GM12891 (cell line): ENCODE data around the gene ST8SIA5.
A peak's percentile ranks its signal among the peaks of the same experiment; 100 is the strongest.

Experiments used
- DNase-seq: peaks from one replicate; pipeline ENCODE4 v3.0.0; 2011; ENCODE audit warnings: low spot score; ENCODE audit not compliant: insufficient read length
- FAIRE-seq: peaks from 2 replicates; lab custom pipeline; 2011; peaks lifted over from hg19 to GRCh38; lab: Jason Lieb, UNC
- PAX5 ChIP-seq: IDR thresholded peaks from 2 replicates; pipeline ENCODE4 v1.6.1; 2011; ENCODE audit warnings: low read length, moderate library complexity, mild to moderate bottlenecking; ENCODE audit not compliant: insufficient read depth, severe bottlenecking
- POLR2A ChIP-seq: IDR thresholded peaks from 2 replicates; pipeline ENCODE4 v1.6.1; 2011; ENCODE audit warnings: low read depth, low read length, control low read depth
- POLR2AphosphoS5 ChIP-seq: IDR thresholded peaks from 2 replicates; pipeline ENCODE4 v1.6.1; 2011; ENCODE audit warnings: low read depth, low read length, control low read depth
- POU2F2 ChIP-seq: IDR thresholded peaks from 2 replicates; pipeline ENCODE4 v1.6.1; 2011; ENCODE audit warnings: low read depth, mild to moderate bottlenecking, control low read depth, low read length, moderate library complexity
- SPI1 ChIP-seq: IDR thresholded peaks from 2 replicates; pipeline ENCODE4 v1.6.1; 2011; ENCODE audit warnings: low read depth, low read length, control low read depth
- TAF1 ChIP-seq: IDR thresholded peaks from 2 replicates; pipeline ENCODE4 v1.6.1; 2011; ENCODE audit warnings: low read depth, low read length, control low read depth

ST8SIA5 gene

DNA sequence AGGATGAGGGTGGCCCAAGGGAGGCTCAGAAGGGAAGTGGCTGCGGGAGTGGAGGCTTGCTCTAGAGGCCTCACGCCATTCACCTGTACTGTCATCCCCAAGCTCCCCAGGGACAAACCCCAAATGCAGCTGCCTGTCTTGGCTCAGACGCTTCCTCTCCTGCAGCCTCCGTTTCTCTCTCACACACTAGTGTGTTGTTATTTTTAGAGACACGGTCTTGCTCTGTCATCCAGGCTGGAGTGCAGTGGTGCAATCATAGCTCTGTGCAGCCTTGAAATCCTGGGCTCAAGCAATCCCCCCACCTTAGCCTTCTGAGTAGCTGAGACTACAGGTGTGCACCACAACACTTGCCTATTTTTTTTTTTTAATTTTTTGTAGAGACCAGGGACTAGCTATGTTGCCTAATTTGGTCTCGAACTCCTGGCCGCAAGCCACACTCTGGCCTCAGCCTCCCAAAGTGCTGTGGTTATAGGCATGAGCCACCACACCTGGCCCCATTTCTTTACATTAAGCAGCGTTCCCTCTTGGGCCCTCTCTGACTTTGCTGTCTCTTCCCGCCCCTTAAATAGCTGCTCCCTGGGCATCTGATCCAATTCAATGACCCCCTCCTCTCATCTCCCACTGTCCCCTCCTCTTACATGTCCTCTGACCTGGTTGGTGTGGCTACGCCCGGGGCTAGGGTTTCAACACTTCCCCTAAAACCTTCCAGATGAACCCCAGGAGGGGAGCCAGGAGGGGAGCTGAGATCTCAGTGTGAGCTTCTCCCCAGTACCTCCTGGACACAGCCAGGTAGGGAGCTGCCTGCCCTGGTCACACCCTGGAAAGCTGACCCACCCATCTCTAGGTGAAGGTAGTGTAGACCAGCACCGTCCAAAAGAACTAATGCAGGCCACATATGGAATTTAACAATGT is 75.8 kb downstream of the ST8SIA5 start:
- FAIRE-seq: no peak
- TF ChIP-seq TAF1: no peak
- no peak for TF ChIP-seq POLR2A
- TF ChIP-seq SPI1: no peak
- no peak for TF ChIP-seq POU2F2
- no peak for TF ChIP-seq POLR2AphosphoS5
- no peak for TF ChIP-seq PAX5
- no peak for DNase-seq

DNA sequence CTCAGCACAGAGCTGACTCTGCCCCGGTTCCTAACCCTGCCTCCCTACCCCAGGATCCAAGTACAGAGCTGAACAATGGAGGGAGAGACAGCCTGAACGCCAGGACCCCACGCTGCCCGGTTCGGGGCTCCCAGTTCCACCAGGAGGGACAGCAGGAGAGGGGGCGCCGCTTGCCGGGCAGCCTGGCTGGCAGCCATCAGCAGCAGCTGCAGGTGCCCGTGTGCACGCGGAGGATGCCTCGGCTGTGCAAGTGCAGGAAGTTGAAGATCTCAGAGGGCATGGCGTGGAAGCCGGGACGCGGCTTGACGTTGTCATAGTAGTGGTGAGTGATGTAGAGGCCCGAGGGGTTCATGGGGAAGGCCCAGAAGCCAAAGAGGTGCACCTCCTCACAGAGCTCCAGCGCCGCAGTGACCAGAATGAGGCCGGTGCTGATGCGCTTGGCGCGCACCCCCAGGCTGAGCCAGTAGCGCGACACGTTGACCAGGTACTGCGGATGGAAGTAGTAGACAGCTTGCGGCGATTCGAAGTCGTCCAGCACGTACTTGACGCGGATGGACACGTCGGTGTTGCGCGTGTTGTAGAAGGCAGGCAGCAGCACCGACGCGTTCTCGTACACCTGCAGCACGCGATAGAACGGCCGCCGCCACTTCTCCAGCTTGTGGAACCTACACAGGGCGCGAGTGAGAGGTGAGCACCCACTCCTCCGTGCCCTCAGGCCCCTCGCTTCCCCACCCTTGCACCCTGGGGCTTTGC is 76.8 kb downstream of the ST8SIA5 start:
- DNase-seq: no peak
- TF ChIP-seq SPI1: no peak
- no peak for TF ChIP-seq POU2F2
- TF ChIP-seq PAX5: no peak
- no peak for TF ChIP-seq TAF1
- no peak for TF ChIP-seq POLR2AphosphoS5
- TF ChIP-seq POLR2A: no peak
- FAIRE-seq: no peak

DNA sequence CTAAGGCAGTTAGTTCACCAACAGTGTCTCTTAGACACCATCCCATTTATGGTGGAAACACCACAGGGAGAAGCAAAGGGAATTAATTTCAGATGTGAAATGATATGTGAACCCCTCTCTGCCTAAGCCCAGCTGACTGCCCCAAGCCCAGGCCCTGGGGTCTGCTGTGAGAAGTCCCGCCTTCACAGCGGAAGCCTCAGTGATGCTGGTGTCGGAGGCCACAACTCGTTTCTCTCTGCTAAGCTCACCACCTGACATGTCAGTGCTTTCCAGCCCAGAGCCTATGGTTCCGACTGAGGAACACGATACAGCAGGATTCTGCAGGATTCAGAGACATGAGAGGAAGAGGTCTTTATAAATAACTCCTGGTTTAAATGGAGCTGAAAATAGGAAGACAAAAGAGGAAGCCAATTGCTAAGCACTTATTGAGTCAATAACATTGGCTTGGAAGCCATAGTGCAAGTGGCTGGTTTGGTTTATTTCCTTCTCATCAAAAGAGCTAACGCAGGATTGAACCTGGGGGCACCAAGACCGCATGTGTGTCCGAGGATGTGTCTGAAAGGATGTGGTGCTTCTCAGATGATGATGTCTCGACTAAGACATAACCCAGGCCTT is 78.0 kb downstream of the ST8SIA5 start:
- FAIRE-seq: no peak
- TF ChIP-seq SPI1: peak; percentile 14; the same call in 1 of the 2 replicates
- no peak for TF ChIP-seq TAF1
- no peak for DNase-seq

DNA sequence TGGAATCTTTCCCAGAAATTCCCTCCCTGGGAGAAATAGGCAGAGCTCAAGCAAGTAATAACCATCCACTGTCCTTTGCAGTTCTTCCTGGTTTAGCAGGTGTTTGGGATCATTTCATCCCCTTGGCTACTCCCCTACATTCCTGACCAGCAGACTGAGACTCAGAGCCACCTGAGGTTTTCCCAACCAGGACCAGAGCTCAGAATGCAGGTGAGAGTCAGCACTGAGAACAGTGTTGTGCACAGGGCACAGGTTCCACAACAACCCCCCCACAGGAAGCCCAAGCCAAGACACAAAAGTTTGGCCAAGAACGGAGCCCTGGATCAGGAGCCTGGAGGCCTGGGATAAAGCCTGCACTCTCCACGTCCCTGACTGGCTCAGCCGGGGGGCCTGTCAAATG is 78.8 kb downstream of the ST8SIA5 start:
- FAIRE-seq: no peak
- no peak for DNase-seq
- no peak for TF ChIP-seq PAX5
- no peak for TF ChIP-seq SPI1
- no peak for TF ChIP-seq POU2F2
- TF ChIP-seq POLR2AphosphoS5: no peak
- TF ChIP-seq TAF1: no peak
- TF ChIP-seq POLR2A: no peak

DNA sequence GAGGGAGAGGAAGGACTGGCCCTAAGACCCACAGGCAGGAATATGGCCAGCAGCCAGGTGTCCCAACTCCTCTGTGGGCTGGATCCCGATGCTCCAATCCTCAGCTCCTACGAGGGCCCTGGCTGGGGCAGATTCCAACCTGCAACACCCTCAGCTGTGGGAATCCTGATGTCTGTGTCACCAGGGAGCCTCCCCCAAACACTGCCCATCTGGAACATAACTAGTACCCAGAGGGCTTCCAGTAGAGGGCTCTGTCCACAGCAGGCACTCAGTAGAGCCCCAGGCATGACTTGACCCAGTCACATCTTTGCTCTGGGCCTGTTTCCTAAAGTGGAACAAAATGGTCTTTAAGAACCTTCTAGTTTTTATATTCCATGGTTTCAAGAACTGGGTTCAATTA is 79.2 kb downstream of the ST8SIA5 start:
- DNase-seq: no peak
- TF ChIP-seq SPI1 (no peak), POU2F2 (no peak), TAF1 (no peak), PAX5 (no peak), POLR2AphosphoS5 (no peak), POLR2A (no peak)
- FAIRE-seq: no peak

DNA sequence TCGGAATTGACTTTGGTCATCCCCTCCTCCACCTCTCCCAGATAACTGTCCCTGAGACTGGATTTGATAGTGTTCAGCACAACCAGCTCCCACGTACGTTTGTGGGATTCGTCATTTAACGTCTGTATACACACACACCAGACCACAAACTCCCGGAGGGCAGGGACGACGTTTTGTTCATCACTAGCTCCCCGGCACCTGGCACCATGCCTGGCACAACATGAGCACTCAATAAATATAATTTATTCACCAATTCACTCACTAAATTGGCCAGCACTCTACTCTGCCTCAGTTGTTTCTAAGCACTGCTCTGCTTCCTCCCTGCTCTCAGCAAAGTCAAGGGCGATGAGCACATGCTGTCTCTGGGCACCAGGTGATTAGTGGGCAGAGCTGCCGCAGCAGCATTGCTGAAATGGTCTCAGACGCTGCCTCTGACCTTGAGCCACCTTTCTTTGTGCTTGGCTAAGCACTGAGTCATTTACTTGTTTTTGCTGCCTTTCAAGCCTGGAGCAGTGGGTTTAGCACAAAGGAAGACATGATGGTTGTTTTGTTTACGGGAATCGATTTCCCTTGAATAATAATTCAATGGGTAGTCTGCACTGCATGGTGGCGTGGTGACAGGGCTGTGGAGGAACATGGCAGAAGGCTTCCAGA is 80.5 kb downstream of the ST8SIA5 start:
- DNase-seq: no peak
- TF ChIP-seq PAX5: no peak
- TF ChIP-seq SPI1: no peak
- TF ChIP-seq POLR2AphosphoS5: no peak
- TF ChIP-seq TAF1: no peak
- no peak for TF ChIP-seq POLR2A
- TF ChIP-seq POU2F2: no peak
- FAIRE-seq: no peak

DNA sequence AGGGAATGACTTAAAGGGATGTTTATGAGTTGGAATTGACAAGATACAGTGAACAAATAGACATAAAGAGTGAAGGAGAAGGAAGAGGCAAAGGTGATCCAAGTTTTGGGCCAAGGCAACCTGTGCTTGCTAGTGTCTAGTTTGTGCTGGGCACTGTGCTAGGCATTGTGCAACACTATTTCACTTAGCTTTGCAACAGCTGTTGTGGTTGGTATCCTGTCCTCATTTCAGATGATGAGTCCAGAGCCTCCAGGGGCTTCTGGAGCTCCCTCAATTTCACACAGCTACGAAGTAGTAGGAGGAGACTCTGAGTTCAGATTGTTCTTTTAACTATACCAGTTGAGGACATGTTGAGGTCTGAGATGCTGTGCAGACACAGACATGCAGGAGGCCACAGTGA is 81.7 kb downstream of the ST8SIA5 start:
- TF ChIP-seq POLR2A (no peak), SPI1 (no peak), POLR2AphosphoS5 (no peak), PAX5 (no peak), POU2F2 (no peak), TAF1 (no peak)
- no peak for FAIRE-seq
- no peak for DNase-seq

DNA sequence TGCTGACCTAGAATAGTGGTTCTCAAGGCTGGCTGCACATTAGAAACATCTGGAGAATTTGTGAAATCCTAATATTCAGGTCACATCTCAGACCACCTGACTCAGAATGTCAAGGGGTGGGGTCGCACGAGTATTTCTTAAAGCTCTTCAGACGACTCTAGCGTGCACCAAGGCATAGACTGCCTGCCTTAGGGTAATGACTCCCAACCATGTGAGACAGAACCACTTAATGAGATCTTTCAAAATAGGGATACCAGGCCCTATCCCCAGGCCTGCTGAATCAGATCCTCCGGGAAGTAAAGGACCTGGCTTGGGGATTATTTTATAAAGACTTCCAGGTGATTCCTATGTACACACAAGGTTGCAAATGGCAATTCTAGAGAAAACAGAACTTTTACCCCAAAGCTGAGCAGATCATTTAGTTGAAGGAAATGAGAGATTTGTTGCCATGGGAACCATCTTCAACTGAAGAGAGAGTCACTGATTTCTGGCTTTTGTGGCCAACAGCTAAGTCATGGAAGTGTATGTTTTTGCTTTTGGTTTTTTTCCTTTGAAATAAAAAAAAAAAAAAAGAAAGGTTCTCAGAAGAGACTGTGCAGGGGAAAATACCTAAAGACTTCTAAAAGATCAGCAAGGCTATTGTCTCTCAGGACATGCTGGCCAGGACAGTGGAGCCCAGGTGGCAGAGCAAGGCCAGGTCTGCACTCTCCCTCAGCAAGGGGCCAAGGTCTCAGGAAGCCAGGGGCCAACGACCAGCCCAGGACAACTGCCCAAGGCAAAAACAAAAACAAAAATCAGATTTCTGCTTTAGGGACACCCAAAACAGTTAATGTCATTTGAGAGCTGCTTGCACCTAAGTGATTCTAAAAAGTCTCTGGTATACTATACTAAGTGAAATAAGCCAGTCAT is 84.5 kb downstream of the ST8SIA5 start:
- FAIRE-seq: no peak
- TF ChIP-seq PAX5: no peak
- TF ChIP-seq POLR2A: no peak
- no peak for TF ChIP-seq SPI1
- TF ChIP-seq POLR2AphosphoS5: no peak
- no peak for TF ChIP-seq TAF1
- no peak for DNase-seq

DNA sequence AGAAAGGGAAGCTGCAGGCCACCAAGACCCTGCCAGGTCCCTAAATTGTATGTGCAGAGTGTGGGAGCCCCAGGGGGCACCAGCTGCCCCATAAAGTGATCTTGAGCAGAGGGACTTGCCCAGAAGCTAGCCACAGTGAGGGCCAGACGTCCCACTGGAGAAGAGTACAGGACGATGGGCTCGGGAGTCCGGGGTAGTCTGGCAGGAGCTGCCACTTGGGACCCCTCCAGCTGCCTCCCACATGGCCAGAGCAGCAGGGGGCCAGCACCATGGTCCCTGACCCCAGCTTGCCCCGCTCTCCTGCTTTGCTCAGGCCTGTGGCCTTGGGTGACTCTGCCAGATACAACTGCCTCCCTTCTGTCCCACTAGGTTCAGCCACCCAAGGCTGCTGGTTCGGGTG is 88.2 kb downstream of the ST8SIA5 start:
- FAIRE-seq: no peak
- TF ChIP-seq POLR2AphosphoS5 (no peak), SPI1 (no peak), POLR2A (no peak), TAF1 (no peak), PAX5 (no peak), POU2F2 (no peak)

More for the DNA sequence above, 88.2 kb downstream of the ST8SIA5 start:
- DNase-seq: no peak
